GM21390 (cell line): ENCODE measurements around the gene MEGF6.

Source experiments
- ATAC-seq: cut with Tn5 transposase; IDR thresholded peaks from one replicate; pipeline ENCODE4 v1.9.1; 2021; ENCODE audit not compliant: unreplicated experiment

Gene MEGF6

DNA sequence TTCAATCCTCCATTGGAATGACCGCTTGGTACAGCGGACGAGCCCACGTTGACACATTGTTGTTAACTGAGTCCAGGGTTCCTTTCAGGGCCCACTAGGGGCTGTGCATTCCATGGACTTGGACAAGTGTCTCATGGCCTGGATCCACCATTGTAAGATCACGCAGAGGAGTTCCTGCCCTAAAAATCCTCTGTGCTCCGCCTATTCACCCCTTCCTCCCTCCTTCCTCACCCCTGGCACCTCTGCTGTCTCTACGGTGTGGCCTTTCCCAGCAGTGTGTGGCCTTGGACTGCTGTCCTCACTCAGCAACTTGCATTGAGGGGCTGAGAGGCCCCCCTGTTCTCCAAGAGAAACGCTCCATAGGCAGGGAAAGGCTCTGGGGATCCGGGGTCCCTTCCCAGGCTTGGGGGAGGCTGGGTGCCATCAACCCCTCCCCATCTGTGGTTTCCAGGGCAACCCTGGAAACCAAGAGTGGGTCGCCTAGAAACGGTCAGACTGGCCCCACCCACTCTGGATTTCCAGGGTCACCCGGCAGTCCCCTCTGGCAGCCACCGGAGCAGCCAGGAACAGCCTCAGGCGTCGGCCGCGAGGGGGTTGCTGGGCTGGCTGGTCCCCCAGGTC is 50.9 kb downstream of the MEGF6 start:
- no peak for ATAC-seq

GRCh38 chr1:3558036-3558726 is 53.1 kb downstream of the MEGF6 start:
- ATAC-seq: no peak

GRCh38 chr1:3557366-3557765 is 53.9 kb downstream of the MEGF6 start:
- ATAC-seq: no peak

DNA sequence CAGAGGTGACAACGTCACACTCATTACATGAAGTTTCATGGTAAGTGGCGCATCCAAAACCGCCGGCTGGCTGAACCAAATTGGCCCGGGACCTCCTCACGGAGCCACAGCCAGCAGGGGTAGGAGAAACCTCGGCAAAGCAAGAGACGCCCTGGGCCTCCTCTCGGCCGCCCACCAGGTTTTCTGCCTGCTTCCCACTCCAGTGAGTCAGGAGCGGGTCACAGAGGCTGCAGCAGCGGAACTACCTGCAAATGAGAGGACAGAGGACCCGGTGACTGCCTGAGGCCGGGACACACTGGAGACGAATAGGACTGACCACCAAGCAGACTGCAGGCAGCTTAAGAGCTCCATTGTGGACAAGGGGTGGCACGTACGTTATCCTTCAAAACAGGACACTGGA is 55.0 kb downstream of the MEGF6 start:
- no peak for ATAC-seq

GRCh38 chr1:3555131-3555920 is 56.0 kb downstream of the MEGF6 start:
- ATAC-seq: no peak

DNA sequence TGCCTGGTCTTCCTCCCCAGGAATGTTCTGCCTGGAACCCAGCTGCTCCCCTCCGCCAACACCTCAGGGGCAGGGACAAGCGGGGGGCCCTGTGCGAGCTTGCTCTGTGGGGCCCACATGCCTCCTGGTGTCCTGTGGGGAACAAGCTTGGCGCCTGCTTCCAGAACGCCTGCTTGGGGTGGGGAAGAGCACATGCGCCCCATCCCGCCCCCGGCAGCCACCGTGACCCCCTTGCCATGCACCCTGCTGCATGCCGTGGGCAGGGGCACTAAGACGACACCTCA is 57.4 kb downstream of the MEGF6 start:
- ATAC-seq: no peak

DNA sequence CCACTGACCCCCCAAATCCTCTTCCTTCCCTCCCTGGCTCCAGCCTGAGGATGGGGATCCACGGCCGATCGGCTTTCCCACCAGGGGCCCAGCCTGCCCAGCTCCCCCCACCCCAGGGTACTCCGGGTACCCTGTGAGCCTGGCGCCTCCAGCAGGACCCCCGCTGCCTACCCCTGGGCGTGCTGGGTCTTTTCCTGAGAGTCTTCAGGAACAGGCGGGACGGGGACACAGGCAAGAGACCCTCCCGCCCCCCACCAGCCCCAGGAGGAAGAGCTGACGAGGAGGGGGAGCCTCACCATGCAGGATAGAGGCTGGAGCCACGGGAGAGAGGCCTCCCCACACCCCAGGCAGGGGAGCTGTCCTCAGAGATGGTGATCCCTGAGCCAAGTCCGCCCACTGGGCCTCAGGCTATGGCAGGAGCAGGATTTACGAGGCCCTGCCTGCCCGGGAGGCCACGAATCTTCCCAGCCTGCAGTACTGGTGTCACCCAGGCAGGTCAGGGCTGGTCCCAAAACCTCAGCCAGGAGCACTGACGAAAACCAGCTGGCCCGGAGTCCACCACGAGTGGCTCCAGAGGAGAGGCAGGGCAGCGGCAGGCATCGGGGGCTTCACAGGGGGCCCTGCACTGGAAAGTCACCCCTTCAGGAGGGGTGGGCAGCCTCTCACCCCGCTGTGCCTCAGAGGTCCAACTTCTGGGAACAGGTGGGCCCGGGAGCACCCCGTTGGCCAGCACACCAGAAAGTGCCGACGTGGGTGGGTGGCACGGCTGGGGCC is 58.0 kb downstream of the MEGF6 start:
- no peak for ATAC-seq

DNA sequence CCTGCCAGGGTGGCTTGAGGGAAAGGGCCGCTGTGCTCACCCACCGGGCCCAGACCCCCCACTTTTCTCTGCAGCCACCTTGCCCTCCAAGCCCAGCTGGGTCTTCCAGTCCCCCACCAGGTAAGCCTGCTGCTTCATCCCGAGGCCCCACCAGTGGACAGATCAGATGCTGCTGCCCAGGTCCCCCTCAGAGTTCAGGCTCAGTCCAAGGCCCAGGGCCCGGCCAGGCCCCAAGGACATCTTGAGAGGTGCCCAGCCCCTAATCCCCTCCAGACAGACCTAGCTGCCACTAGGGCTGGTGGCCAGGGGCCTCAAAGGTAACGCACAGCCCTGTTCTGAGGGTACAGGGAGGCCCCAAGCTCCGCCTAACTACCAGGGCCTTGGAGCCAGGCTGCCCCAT is 58.6 kb downstream of the MEGF6 start:
- ATAC-seq: no peak

GRCh38 chr1:3552176-3552575 is 59.1 kb downstream of the MEGF6 start:
- ATAC-seq: no peak

DNA sequence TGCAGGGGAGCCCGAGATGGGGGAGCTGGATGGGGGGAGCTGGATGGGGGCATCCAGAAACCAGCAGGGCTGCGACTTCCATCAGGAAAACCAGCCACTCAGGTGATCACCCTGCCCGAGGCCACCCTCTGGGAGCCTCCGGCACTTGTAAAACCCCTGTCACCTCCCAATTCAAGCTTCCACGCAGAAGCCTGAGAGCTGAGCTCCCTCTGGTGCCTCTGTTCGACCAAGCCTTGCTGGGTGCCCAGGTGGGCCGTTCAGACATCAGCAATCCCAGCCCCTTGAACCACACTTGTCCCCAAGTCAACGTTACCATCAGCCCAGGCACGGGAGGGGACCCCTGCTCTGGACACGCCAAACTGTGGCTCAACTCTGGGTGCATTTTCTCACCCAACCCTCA is 59.6 kb downstream of the MEGF6 start:
- no peak for ATAC-seq

DNA sequence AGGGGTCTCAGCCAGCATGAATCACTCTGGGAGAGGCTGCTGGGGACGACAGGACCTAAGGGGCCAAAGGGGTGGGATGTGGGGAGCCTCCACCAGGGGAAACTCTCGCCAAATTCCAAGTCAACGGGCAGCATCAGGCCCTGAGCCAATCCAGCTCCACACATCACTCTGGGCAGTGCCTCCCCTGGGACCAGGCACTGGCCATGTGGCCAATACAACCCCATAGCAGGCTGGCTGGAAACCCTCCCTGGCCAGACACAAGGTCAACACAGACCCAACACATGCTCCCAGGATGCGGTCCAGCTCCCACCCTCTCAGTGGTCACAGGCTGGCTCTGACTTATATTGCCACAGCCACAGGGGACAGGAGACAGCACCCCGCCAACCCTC is 60.0 kb downstream of the MEGF6 start:
- no peak for ATAC-seq

- ATAC-seq: no peak
Measured at GRCh38 chr1:3550511-3551289, 60.6 kb downstream of the MEGF6 start.

- ATAC-seq: no peak
Measured at GRCh38 chr1:3548895-3549294, 62.4 kb downstream of the MEGF6 start.

GRCh38 chr1:3548156-3548893 is 63.0 kb downstream of the MEGF6 start:
- no peak for ATAC-seq

GRCh38 chr1:3547055-3548005 is 64.0 kb downstream of the MEGF6 start:
- no peak for ATAC-seq

DNA sequence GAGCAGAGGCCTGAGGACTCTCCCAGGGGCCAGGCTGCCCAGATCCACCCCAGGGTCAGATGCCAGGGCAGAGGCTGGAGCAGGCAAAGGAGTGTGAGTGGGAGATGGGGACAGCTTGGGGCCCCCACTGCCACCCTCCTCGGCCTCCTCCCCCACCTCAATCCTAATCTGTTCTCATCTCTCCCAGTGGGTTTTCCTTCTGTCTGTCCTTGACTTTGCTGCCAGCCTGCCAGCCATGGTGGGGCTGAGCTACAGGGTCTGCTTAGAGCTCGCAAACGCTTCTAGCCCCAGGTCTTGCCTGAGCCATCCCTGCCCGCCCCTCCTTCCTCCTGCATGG is 65.3 kb downstream of the MEGF6 start:
- ATAC-seq: no peak

- ATAC-seq: no peak
Measured at GRCh38 chr1:3545363-3546047, 65.8 kb downstream of the MEGF6 start.
